Endothelial cell of umbilical vein (primary cell): ENCODE data around the gene PTPRD.

Experiments
- POLR2A ChIP-seq: IDR thresholded peaks from 2 replicates; pipeline ENCODE4 v1.6.1; 2012; ENCODE audit warnings: low read depth, mild to moderate bottlenecking, control low read depth, low read length
- TF ChIP-seq, protein P1 (sequence below), 2 donors: IDR thresholded peaks; 1 replicate in 1 of 2; 2 replicates in 1 of 2; pipeline ENCODE4 v1.5.1; 2011; ENCODE audit warnings: low read length in 2 of 2, mild to moderate bottlenecking in 2 of 2, moderate library complexity in 2 of 2, control low read depth in 1 of 2, inconsistent platforms in 1 of 2, low read depth in 1 of 2; ENCODE audit not compliant: insufficient read depth in 1 of 2; ENCODE audit errors: extremely low read depth in 1 of 2

GRCh38 chr9:9949368-9949767 lies 663.4 kb downstream of the PTPRD start:
- TF ChIP-seq, protein P1, sequence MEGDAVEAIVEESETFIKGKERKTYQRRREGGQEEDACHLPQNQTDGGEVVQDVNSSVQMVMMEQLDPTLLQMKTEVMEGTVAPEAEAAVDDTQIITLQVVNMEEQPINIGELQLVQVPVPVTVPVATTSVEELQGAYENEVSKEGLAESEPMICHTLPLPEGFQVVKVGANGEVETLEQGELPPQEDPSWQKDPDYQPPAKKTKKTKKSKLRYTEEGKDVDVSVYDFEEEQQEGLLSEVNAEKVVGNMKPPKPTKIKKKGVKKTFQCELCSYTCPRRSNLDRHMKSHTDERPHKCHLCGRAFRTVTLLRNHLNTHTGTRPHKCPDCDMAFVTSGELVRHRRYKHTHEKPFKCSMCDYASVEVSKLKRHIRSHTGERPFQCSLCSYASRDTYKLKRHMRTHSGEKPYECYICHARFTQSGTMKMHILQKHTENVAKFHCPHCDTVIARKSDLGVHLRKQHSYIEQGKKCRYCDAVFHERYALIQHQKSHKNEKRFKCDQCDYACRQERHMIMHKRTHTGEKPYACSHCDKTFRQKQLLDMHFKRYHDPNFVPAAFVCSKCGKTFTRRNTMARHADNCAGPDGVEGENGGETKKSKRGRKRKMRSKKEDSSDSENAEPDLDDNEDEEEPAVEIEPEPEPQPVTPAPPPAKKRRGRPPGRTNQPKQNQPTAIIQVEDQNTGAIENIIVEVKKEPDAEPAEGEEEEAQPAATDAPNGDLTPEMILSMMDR (IDR thresholded peaks at IDR 0.05; ENCODE audit: extremely low read depth in 1 of 2, insufficient read depth in 1 of 2, low read depth in 1 of 2, low read length in 2 of 2): no peak
- TF ChIP-seq POLR2A: no peak
